GM12878 (cell line): ENCODE results near the gene PIP4K2B. TPM values are rescaled to one million over a fixed set of nuclear protein-coding genes. Genes with fewer than 3 reads are reported as not detected.

Experiments used
- ATF3 ChIP-seq: IDR thresholded peaks from 2 replicates; pipeline ENCODE4 v1.6.1; 2011; ENCODE audit warnings: low read depth, mild to moderate bottlenecking, low read length, moderate library complexity, borderline replicate concordance; ENCODE audit errors: extremely low read depth
- CTCF ChIP-seq, 3 experiments: IDR thresholded peaks in 2 of 3; conservative IDR thresholded peaks in 1 of 3; 2 replicates each; pipeline ENCODE4 v1.5.1; 2011; ENCODE audit warnings: low read depth in 3 of 3, low read length in 3 of 3, mild to moderate bottlenecking in 3 of 3, control low read depth in 2 of 3, moderate library complexity in 2 of 3, inconsistent platforms in 1 of 3, mixed read lengths in 1 of 3; ENCODE audit not compliant: control insufficient read depth in 2 of 3, insufficient read depth in 1 of 3; ENCODE audit errors: extremely low read depth in 1 of 3
- CUX1 ChIP-seq: IDR thresholded peaks from 2 replicates; pipeline ENCODE4 v1.6.1; 2012; ENCODE audit warnings: improper control_type of control experiment, low read depth, low read length; ENCODE audit not compliant: insufficient replicate concordance
- LARP7 ChIP-seq: fragments of 450-650 bp; IDR thresholded peaks from 2 replicates; pipeline ENCODE4 v1.6.1; 2017; ENCODE audit warnings: mild to moderate bottlenecking
- MEF2B ChIP-seq: fragments of 450-650 bp; IDR thresholded peaks from 2 replicates; pipeline ENCODE4 v1.6.1; 2018; ENCODE audit warnings: mild to moderate bottlenecking, moderate library complexity; ENCODE audit not compliant: partially characterized antibody, poor library complexity, severe bottlenecking
- SMARCA5 ChIP-seq: fragments of 450-650 bp; IDR thresholded peaks from 2 replicates; pipeline ENCODE4 v1.6.1; 2017; ENCODE audit warnings: mild to moderate bottlenecking
- YY1 ChIP-seq: IDR thresholded peaks from 2 replicates; pipeline ENCODE4 v1.6.1; 2011; ENCODE audit warnings: low read depth, mild to moderate bottlenecking, low read length
- ZNF207 ChIP-seq: fragments of 450-650 bp; IDR thresholded peaks from 2 replicates; pipeline ENCODE4 v1.6.1; 2014; ENCODE audit warnings: antibody characterized with exemption, mild to moderate bottlenecking, borderline replicate concordance
- ZNF687 ChIP-seq: fragments of 450-650 bp; IDR thresholded peaks from 2 replicates; pipeline ENCODE4 v1.6.1; 2017; ENCODE audit warnings: mild to moderate bottlenecking, moderate library complexity
- polyA plus RNA-seq, 11 experiments: library from polyadenylated mRNA; depleted of rRNA in 4 of 11; unstranded in 6 of 11; stranded (reverse) in 5 of 11; fragments of >200 nt; fragmentation: Nextera tagmentation in 4 of 11; fragmentation: Illumina TruSeq in 1 of 11; extraction: Ambion mirVana in 4 of 11; extraction: Trizol in 1 of 11; gene quantifications; 1 replicate in 1 of 11; 2 replicates in 10 of 11; pipeline versions ENCODE4 v1.2.1 to v1.2.3, GENCODE V29; 2011 to 2016; ENCODE audit warnings: inconsistent platforms in 2 of 11, missing spikeins in 2 of 11, low read depth in 1 of 11
- total RNA-seq, 4 experiments: library from RNA; depleted of rRNA in 3 of 4; stranded (reverse); fragments of >200 nt in 3 of 4; fragmentation: Illumina TruSeq in 1 of 4; extraction: Trizol in 1 of 4; gene quantifications; 2 replicates each; pipeline versions ENCODE4 v1.2.1 to v1.2.3, GENCODE V29; 2013 to 2021

PIP4K2B gene
- total and polyA plus RNA-seq, 10 of the 15 experiments (the other 5 are each of a cell fraction or from before 2014, with no cell fraction given), result 3.8 to 30.3 (median 18.2) TPM

- TF ChIP-seq ATF3, result no peak
- peak in 2 of 3 experiments; percentile 27 to 30; a peak in 3 of 6 replicates for TF ChIP-seq CTCF (IDR thresholded peaks at IDR 0.05 in 2 of 3, conservative IDR thresholded peaks at IDR 0.05 in 1 of 3; ENCODE audit: control insufficient read depth in 2 of 3, extremely low read depth in 1 of 3, insufficient read depth in 1 of 3, low read depth in 3 of 3, low read length in 3 of 3)
- TF ChIP-seq LARP7, result peak; percentile 48; the same call in 1 of the 2 replicates
- TF ChIP-seq ZNF687, result no peak
- TF ChIP-seq ZNF207, result no peak
- TF ChIP-seq YY1, result peak; percentile 79
- no peak for TF ChIP-seq CUX1
- no peak for TF ChIP-seq MEF2B
- no peak; the same call in 1 of the 2 replicates for TF ChIP-seq SMARCA5
- TF ChIP-seq, all 136 proteins: peak for 10
These were observed 51.8 kb downstream of the PIP4K2B start (continued) for GRCh38 chr17:38747463-38748148.
